Lower leg skin (tissue), 3 donors: ENCODE measurements around the gene ATE1.

Experiments
- CTCF ChIP-seq, 3 donors: fragments of 450-650 bp; IDR thresholded peaks; one replicate each; pipeline ENCODE4 v1.5.1; 2016; ENCODE audit warnings: antibody characterized with exemption in 3 of 3, mild to moderate bottlenecking in 3 of 3, moderate library complexity in 2 of 3
- POLR2A ChIP-seq, 2 donors: fragments of 450-650 bp; IDR thresholded peaks; one replicate each; pipeline ENCODE4 v1.6.1; 2016 to 2017; ENCODE audit warnings: antibody characterized with exemption in 2 of 2, mild to moderate bottlenecking in 1 of 2, moderate library complexity in 1 of 2

- TF ChIP-seq POLR2A (IDR thresholded peaks at IDR 0.05) (no peak), CTCF (IDR thresholded peaks at IDR 0.05) (no peak)
These were observed 153.0 kb downstream of the ATE1 start for GRCh38 chr10:121774813-121775212.
